Measurements from ENCODE around the gene BPGM. TPM values are rescaled to one million over a fixed set of nuclear protein-coding genes. Genes with fewer than 3 reads are reported as not detected.

BPGM gene
- polyA plus RNA-seq, 1 of the 3 experiments (the other 2 are of a cell fraction): 12.4 TPM

DNA sequence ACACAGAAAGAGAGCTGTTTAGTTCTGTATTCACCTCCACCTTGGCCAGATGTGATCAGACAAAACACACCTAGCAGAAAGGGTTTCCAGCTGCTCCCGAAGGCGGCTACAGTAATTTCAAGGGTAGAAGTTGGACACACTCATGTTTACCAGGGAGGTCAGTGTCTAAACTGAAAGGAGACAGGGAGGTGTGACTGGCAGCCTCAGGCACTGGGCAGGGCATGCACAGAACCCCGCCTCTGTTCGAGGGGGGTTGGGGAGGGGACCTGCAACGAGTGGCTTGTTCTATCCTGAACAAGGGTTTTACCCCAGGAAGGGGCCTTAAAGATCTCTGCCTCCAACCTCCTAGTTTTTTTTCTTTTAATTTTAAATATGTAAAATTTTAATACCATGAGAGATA is 49.6 kb downstream of the BPGM start:
- no peak overlapping the region for H3K4me2 ChIP-seq
- ChIA-PET POLR2A (no interaction called here), CTCF (interaction anchor here (0.6 to 10.7 kb wide), 9 partner anchors 11 to 247 kb away, joined by 3 to 114 read pairs (median 3); no protein-coding TSS in a partner anchor)
- H3F3A ChIP-seq (replicated peaks; ENCODE audit: insufficient read depth): peaks cover 24% of the 10 kb centered on the region
- H3K9me3 ChIP-seq: no peaks in the 10 kb centered on the region
- H3K9me2 ChIP-seq: no peaks in the 10 kb centered on the region
- no peaks in the 10 kb centered on the region for H3K79me2 ChIP-seq (ENCODE audit: insufficient read depth)
- peaks cover 13 to 39% of the 10 kb centered on the region in 2 experiments for H3K4me1 ChIP-seq (ENCODE audit: control insufficient read depth in 1 of 2, insufficient read depth in 2 of 2, low read depth in 1 of 2, low read length in 1 of 2)
- peak overlapping the region; percentile 60; the same call in 1 of the 2 replicates for H2AFZ ChIP-seq (ENCODE audit: low read depth)
- no peaks in the 10 kb centered on the region for H3K27me3 ChIP-seq (ENCODE audit: insufficient read depth)
- H3K27ac ChIP-seq (ENCODE audit: low read depth in 2 of 2, low read length in 1 of 2): peak overlapping the region; percentile 88 to 90; a peak in 2 of 4 replicates
- H3K9ac ChIP-seq: no peak overlapping the region
- H3K4me3 ChIP-seq (ENCODE audit: low read depth in 2 of 2, low read length in 1 of 2): no peak overlapping the region
- WGBS (ENCODE audit: low lambda C conversion rate): 80% methylated on average over 5 of the region's 5 CpGs
- no peaks in the 10 kb centered on the region for H4K20me1 ChIP-seq (ENCODE audit: insufficient read depth)
- DNase-seq: no peak
- H3K36me3 ChIP-seq (replicated peaks in 1 of 2; ENCODE audit: control insufficient read depth in 1 of 2, insufficient read depth in 2 of 2, low read length in 1 of 2): no peaks in the 10 kb centered on the region
- TF ChIP-seq YY1 (IDR thresholded peaks at IDR 0.05; ENCODE audit: low read depth) (no peak), FOXJ3 (CRISPR knock-in tag; IDR thresholded peaks at IDR 0.05) (no peak), RXRA (IDR thresholded peaks at IDR 0.05; ENCODE audit: borderline replicate concordance, low read depth) (no peak), POLR2AphosphoS5 (IDR thresholded peaks at IDR 0.05; ENCODE audit: low read depth, low read length) (no peak), RFX5 (IDR thresholded peaks at IDR 0.05; ENCODE audit: low read length) (no peak), NFIC (IDR thresholded peaks at IDR 0.05; ENCODE audit: borderline replicate concordance) (no peak), GABPA (IDR thresholded peaks at IDR 0.05; ENCODE audit: low read depth) (no peak), SIN3A (IDR thresholded peaks at IDR 0.05; ENCODE audit: borderline replicate concordance, low read depth, low read length) (no peak), TCF12 (IDR thresholded peaks at IDR 0.05) (no peak), SMC3 (IDR thresholded peaks at IDR 0.05; ENCODE audit: low read depth, low read length) (no peak), FOXM1 (IDR thresholded peaks at IDR 0.05; ENCODE audit: low read depth) (no peak), ELF1 (IDR thresholded peaks at IDR 0.05) (no peak), TAF1 (IDR thresholded peaks at IDR 0.05; ENCODE audit: borderline replicate concordance, low read depth, low read length) (no peak), REST (IDR thresholded peaks at IDR 0.05; ENCODE audit: low read depth, low read length) (no peak)
- TF ChIP-seq, protein P1, sequence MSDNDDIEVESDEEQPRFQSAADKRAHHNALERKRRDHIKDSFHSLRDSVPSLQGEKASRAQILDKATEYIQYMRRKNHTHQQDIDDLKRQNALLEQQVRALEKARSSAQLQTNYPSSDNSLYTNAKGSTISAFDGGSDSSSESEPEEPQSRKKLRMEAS (IDR thresholded peaks at IDR 0.05; ENCODE audit: low read depth): no peak

- no peaks in the 10 kb centered on the region for H3K79me2 ChIP-seq (ENCODE audit: insufficient read depth)
- H3K36me3 ChIP-seq (replicated peaks in 1 of 2; ENCODE audit: control insufficient read depth in 1 of 2, insufficient read depth in 2 of 2, low read length in 1 of 2): no peaks in the 10 kb centered on the region
These were observed 50.7 kb downstream of the BPGM start for GRCh38 chr7:134697205-134697886.

More at GRCh38 chr7:134697205-134697886, 50.7 kb downstream of the BPGM start:
- no peak overlapping the region for H3K4me2 ChIP-seq
- H3K4me3 ChIP-seq (ENCODE audit: low read depth in 2 of 2, low read length in 1 of 2): no peak overlapping the region
- peaks cover 19% of the 10 kb centered on the region for H3F3A ChIP-seq (replicated peaks; ENCODE audit: insufficient read depth)
- H3K9ac ChIP-seq: no peak overlapping the region
- H2AFZ ChIP-seq (ENCODE audit: low read depth): no peak overlapping the region
- no peaks in the 10 kb centered on the region for H4K20me1 ChIP-seq (ENCODE audit: insufficient read depth)
- peaks cover 13 to 30% of the 10 kb centered on the region in 2 experiments for H3K4me1 ChIP-seq (ENCODE audit: control insufficient read depth in 1 of 2, insufficient read depth in 2 of 2, low read depth in 1 of 2, low read length in 1 of 2)
- TF ChIP-seq CTCF (IDR thresholded peaks at IDR 0.05) (no peak), RFX5 (IDR thresholded peaks at IDR 0.05; ENCODE audit: low read length) (no peak), USF1 (IDR thresholded peaks at IDR 0.05; ENCODE audit: borderline replicate concordance, low read depth) (no peak)
- ChIA-PET CTCF (interaction anchor here (1.2 to 10.7 kb wide), 2 partner anchors 246 to 254 kb away, joined by 4 to 114 read pairs; no protein-coding TSS in a partner anchor), POLR2A (no interaction called here)
- H3K27me3 ChIP-seq (ENCODE audit: insufficient read depth): no peaks in the 10 kb centered on the region
- H3K9me2 ChIP-seq: no peaks in the 10 kb centered on the region
- WGBS (ENCODE audit: low lambda C conversion rate): 94% methylated on average over 3 of the region's 3 CpGs
- no peak overlapping the region for H3K27ac ChIP-seq (ENCODE audit: low read depth in 2 of 2, low read length in 1 of 2)
- no peak for DNase-seq
- no peaks in the 10 kb centered on the region for H3K9me3 ChIP-seq

Data from SK-N-SH (cell line).